Activated CD4-positive, alpha-beta T cell treated with anti-CD3 and anti-CD28 coated beads for 1 hour (primary cell): ENCODE measurements around the gene POLDIP2.
A peak's percentile ranks its signal among the peaks of the same experiment; 100 is the strongest.

Experiments
- DNase-seq: peaks from one replicate; pipeline ENCODE4 v3.0.0-alpha.2; 2020

POLDIP2 gene

GRCh38 chr17:28388106-28388505 lies 30.8 kb upstream of the POLDIP2 start:
- DNase-seq, result no peak

GRCh38 chr17:28386391-28386790 lies 29.1 kb upstream of the POLDIP2 start:
- no peak for DNase-seq

GRCh38 chr17:28385406-28385805 lies 28.1 kb upstream of the POLDIP2 start:
- DNase-seq, result no peak

- DNase-seq, result no peak
These were observed 27.7 kb upstream of the POLDIP2 start for GRCh38 chr17:28385037-28385400.

GRCh38 chr17:28384281-28385036 lies 27.1 kb upstream of the POLDIP2 start:
- peak; percentile 42 for DNase-seq

GRCh38 chr17:28381141-28381825 lies 24.0 kb upstream of the POLDIP2 start:
- no peak for DNase-seq

GRCh38 chr17:28379814-28380801 lies 22.8 kb upstream of the POLDIP2 start:
- DNase-seq, result no peak

- DNase-seq, result no peak
These were observed 15.6 kb upstream of the POLDIP2 start for GRCh38 chr17:28372945-28373274.

GRCh38 chr17:28372203-28372944 lies 15.0 kb upstream of the POLDIP2 start:
- DNase-seq, result no peak

GRCh38 chr17:28371245-28372202 lies 14.2 kb upstream of the POLDIP2 start, which contains the start of gene SARM1:
TSS of gene SARM1 (plus strand) at chr17:28371694. CDS start at chr17:28372033, 339 bp downstream.
- DNase-seq, result peak; percentile 61

GRCh38 chr17:28370744-28371103 lies 13.4 kb upstream of the POLDIP2 start:
- DNase-seq, result no peak

- DNase-seq, result no peak
These were observed 12.9 kb upstream of the POLDIP2 start, which contains the start of gene VTN for GRCh38 chr17:28370035-28370743. TSS of gene VTN (minus strand) at chr17:28370307. CDS start at chr17:28370203, 104 bp downstream.

- no peak for DNase-seq
These were observed 12.3 kb upstream of the POLDIP2 start for GRCh38 chr17:28369684-28370034.

- no peak for DNase-seq
These were observed 11.8 kb upstream of the POLDIP2 start for GRCh38 chr17:28368915-28369683.

- DNase-seq, result no peak
These were observed 11.0 kb upstream of the POLDIP2 start for GRCh38 chr17:28368306-28368831.

GRCh38 chr17:28367641-28368305 lies 10.4 kb upstream of the POLDIP2 start:
- no peak for DNase-seq

GRCh38 chr17:28366605-28367004 lies 9.3 kb upstream of the POLDIP2 start:
- DNase-seq, result no peak

GRCh38 chr17:28365487-28365886 lies 8.2 kb upstream of the POLDIP2 start:
- DNase-seq, result no peak
